OCI-LY7 (cell line): Measurements from ENCODE around the gene MOB3B.

Experiments used
- EZH2phosphoT487 ChIP-seq: fragments of 200-600 bp; sonication (generic); IDR thresholded peaks from 2 replicates; pipeline ENCODE4 v1.6.1; 2018; ENCODE audit warnings: low read depth, borderline replicate concordance, mild to moderate bottlenecking, mixed run types, antibody characterized with exemption, low read length, moderate library complexity, mixed read lengths
- TF ChIP-seq, protein P1 (sequence below): fragments of 200-600 bp; sonication (generic); conservative IDR thresholded peaks from 2 replicates; pipeline ENCODE4 v1.5.1; 2014; ENCODE audit warnings: mild to moderate bottlenecking, antibody characterized with exemption, low read length, moderate library complexity, mixed read lengths

- TF ChIP-seq, protein P1, sequence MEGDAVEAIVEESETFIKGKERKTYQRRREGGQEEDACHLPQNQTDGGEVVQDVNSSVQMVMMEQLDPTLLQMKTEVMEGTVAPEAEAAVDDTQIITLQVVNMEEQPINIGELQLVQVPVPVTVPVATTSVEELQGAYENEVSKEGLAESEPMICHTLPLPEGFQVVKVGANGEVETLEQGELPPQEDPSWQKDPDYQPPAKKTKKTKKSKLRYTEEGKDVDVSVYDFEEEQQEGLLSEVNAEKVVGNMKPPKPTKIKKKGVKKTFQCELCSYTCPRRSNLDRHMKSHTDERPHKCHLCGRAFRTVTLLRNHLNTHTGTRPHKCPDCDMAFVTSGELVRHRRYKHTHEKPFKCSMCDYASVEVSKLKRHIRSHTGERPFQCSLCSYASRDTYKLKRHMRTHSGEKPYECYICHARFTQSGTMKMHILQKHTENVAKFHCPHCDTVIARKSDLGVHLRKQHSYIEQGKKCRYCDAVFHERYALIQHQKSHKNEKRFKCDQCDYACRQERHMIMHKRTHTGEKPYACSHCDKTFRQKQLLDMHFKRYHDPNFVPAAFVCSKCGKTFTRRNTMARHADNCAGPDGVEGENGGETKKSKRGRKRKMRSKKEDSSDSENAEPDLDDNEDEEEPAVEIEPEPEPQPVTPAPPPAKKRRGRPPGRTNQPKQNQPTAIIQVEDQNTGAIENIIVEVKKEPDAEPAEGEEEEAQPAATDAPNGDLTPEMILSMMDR, result no peak
- no peak for TF ChIP-seq EZH2phosphoT487
These were observed 12.9 kb upstream of the MOB3B start for GRCh38 chr9:27542508-27542907.
